BLaER1 (cell line): Measurements from ENCODE around the gene CISTR.
"Not testable (repeated sequence)": the region's sequence is repeated elsewhere in the genome, so short reads cannot be mapped to it uniquely, and the experiment has no call there.

Source experiments
- H3K27ac ChIP-seq: shearing (Covaris generic); formaldehyde crosslinking; 2 replicates; pipeline ENCODE4 v1.8.1; 2022
- H3K27me3 ChIP-seq: shearing (Covaris generic); formaldehyde crosslinking; 2 replicates; pipeline ENCODE4 v1.8.1; 2022
- H3K36me3 ChIP-seq: shearing (Covaris generic); formaldehyde crosslinking; 2 replicates; pipeline ENCODE4 v1.8.1; 2022
- H3K4me1 ChIP-seq: shearing (Covaris generic); formaldehyde crosslinking; 2 replicates; pipeline ENCODE4 v1.8.1; 2022
- H3K4me2 ChIP-seq: shearing (Covaris generic); formaldehyde crosslinking; 2 replicates; pipeline ENCODE4 v1.8.1; 2022
- H3K4me3 ChIP-seq: shearing (Covaris generic); formaldehyde crosslinking; 2 replicates; pipeline ENCODE4 v1.8.1; 2022
- H3K9ac ChIP-seq: shearing (Covaris generic); formaldehyde crosslinking; 2 replicates; pipeline ENCODE4 v1.8.1; 2022
- H3K9me3 ChIP-seq: shearing (Covaris generic); formaldehyde crosslinking; 2 replicates; pipeline ENCODE4 v1.8.1; 2022
- H4K20me1 ChIP-seq: shearing (Covaris generic); formaldehyde crosslinking; 2 replicates; pipeline ENCODE4 v1.8.1; 2022
- Cebpa-rat ChIP-seq: shearing (Covaris generic); IDR thresholded peaks from 2 replicates; pipeline ENCODE4 v1.8.1; 2022

CISTR gene

DNA sequence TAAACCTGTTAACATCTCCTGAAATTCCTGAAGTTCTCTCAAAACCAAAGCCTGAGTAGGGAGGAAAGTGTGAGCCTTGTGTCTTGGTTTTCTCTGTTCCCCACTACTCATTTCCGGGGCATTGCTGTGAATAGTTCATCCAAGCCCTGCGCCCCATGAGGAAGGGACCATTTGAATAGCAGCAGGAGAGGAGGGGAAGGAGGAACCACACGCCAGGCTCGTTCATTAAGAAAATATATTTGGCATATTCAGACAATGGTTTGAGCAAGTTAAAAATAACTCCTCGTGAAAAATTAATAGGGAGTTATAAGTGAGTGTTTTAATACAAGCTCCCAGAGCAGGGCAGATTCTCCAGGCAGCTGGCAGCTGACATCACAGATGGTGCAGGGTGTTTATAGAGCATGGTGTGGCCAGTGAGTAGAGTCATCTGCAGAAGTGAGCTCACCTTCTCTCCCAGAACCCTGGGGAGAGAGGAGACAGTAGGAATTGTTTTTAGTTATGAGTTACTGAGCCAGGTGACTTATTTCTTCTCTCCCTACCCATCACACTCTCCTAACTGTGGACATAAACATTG is 29.5 kb upstream of the CISTR start:
- H3K4me2 ChIP-seq: no peak overlapping the region
- H3K36me3 ChIP-seq: no peaks in the 10 kb centered on the region
- no peaks in the 10 kb centered on the region for H3K4me1 ChIP-seq
- no peak overlapping the region for H3K27ac ChIP-seq
- no peaks in the 10 kb centered on the region for H3K9me3 ChIP-seq
- no peak for TF ChIP-seq Cebpa-rat
- no peak overlapping the region for H3K9ac ChIP-seq
- H3K4me3 ChIP-seq: no peak overlapping the region
- no peaks in the 10 kb centered on the region for H4K20me1 ChIP-seq
- no peaks in the 10 kb centered on the region for H3K27me3 ChIP-seq

DNA sequence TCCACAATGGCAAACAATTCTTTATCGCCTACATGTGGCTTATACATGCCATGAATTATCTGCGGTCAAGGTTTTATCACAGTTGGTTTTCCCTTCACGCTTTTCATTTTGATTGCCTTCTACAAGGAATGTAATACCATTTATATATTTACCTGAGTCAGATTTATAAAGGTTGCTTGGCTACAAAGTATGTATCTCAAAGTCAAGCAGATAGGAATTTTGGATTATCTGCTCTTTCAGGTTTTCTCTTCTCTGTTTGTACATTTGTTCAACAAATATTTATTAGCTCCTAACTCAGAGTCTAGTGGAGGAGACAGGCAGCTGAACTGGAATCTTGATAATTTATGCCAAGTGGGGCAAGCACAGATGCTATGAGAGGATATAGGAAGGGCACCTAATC is 28.5 kb upstream of the CISTR start:
- no peak overlapping the region for H3K9ac ChIP-seq
- no peak overlapping the region for H3K4me2 ChIP-seq
- H3K27me3 ChIP-seq: no peaks in the 10 kb centered on the region
- no peak overlapping the region for H3K27ac ChIP-seq
- H4K20me1 ChIP-seq: no peaks in the 10 kb centered on the region
- H3K4me1 ChIP-seq: no peaks in the 10 kb centered on the region
- no peaks in the 10 kb centered on the region for H3K9me3 ChIP-seq
- H3K36me3 ChIP-seq: no peaks in the 10 kb centered on the region
- TF ChIP-seq Cebpa-rat: no peak
- no peak overlapping the region for H3K4me3 ChIP-seq

DNA sequence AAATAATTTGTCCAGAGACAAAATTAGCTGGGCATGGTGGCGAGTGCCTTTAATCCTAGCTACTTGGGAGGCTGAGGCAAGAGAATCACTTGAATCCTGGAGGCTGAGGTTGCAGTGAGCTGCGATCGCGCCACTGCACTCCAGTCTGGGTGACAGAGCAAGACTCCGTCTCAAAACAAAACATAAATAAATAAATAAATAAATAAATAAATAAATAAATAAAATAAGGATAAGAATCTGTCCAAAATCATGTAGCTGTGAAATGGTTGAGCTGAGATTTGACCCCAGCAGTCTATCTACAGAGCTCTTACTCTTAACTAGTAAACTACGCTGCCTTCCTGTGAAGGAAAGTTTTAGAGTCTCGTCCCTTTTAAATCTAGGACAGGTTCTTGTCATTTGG is 27.9 kb upstream of the CISTR start:
- H3K27me3 ChIP-seq, H3K9me3 ChIP-seq, H3K9ac ChIP-seq, H4K20me1 ChIP-seq, H3K4me2 ChIP-seq, H3K36me3 ChIP-seq, H3K4me1 ChIP-seq, H3K4me3 ChIP-seq, H3K27ac ChIP-seq: not testable (repeated sequence)

DNA sequence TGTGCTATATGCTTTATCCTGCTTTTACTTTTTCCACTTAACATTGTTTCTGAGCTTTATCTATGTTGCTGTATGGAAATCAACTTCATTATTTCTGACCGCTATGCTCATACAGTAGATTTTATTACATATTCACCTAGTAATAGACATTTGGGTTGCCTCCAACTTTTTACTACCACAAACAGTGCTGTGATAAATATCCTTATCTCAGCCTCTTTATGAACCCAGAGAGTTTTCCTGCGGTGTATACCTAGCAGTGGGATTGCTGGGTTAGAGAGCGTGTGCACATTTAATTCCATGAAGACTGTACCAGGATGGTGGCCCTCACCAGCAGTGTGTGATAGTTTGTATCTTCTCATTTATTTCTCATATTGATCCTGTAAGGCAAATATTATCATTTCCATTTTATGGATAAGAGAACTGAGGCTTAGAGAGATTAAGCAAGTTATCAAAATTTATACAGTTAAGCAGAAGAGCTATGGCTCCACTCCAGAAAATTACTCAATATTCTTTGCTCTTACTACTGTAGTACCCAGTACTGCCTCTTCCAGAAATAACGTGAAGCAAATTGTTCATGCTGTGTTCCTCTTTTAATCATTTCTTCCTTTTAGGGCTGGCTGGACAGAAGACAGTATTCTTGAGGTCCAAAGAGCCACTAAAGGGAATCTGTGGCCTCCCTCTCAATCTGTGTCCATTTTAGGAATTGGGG is 26.3 kb upstream of the CISTR start:
- Histone ChIP-seq H3K9ac (no peak overlapping the region), H3K9me3 (no peaks in the 10 kb centered on the region), H3K4me3 (no peak overlapping the region), H4K20me1 (no peaks in the 10 kb centered on the region), H3K27ac (no peak overlapping the region), H3K4me1 (no peaks in the 10 kb centered on the region), H3K4me2 (no peak overlapping the region), H3K27me3 (no peaks in the 10 kb centered on the region), H3K36me3 (no peaks in the 10 kb centered on the region)
- TF ChIP-seq Cebpa-rat: no peak

DNA sequence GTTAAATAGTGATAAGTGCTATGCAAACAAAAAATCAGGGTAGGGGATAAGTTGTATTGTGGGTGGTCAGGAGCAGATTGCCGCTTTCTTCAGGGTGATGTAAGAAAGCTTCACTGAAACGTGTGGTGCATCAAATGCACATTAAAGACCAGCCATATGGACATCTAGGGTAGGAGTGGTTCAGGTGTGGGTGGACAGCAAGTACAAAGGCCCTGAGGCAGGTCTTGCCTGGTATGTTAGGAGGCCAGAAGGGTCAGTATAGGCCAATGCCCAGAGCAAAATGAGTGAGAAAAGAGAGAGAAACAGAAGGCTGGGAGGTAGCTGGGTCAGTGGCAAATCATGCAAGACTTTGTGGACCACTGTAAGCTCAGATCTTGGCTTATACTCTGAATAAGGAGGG is 25.6 kb upstream of the CISTR start:
- Histone ChIP-seq H3K4me1 (no peaks in the 10 kb centered on the region), H3K27me3 (no peaks in the 10 kb centered on the region), H3K9ac (no peak overlapping the region), H3K27ac (no peak overlapping the region), H3K36me3 (no peaks in the 10 kb centered on the region), H3K4me2 (no peak overlapping the region), H4K20me1 (no peaks in the 10 kb centered on the region), H3K9me3 (no peaks in the 10 kb centered on the region), H3K4me3 (no peak overlapping the region)
- no peak for TF ChIP-seq Cebpa-rat

DNA sequence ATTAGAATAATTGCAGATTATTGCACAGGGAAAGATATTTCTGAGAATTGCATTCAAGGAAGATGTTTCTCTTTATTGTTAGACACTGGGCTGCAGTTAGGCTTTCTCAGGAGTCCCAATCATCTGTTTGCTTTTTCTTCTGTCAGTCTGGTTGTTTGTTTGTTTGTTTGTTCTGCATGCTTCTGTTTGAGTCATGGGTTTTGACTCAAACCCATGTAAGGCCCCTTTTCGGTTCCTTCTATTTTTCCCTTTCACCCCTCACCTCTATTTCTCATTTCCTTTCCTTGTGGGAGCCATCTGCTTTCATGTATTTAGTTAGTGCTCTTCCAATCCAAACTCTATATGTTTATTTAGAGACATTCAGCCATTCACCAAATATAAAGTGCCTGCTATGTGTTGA is 25.1 kb upstream of the CISTR start:
- no peaks in the 10 kb centered on the region for H3K27me3 ChIP-seq
- no peak overlapping the region for H3K9ac ChIP-seq
- no peak overlapping the region for H3K4me2 ChIP-seq
- no peaks in the 10 kb centered on the region for H3K36me3 ChIP-seq
- no peaks in the 10 kb centered on the region for H3K4me1 ChIP-seq
- no peaks in the 10 kb centered on the region for H4K20me1 ChIP-seq
- H3K4me3 ChIP-seq: no peak overlapping the region
- no peak overlapping the region for H3K27ac ChIP-seq
- no peak for TF ChIP-seq Cebpa-rat
- H3K9me3 ChIP-seq: no peaks in the 10 kb centered on the region

DNA sequence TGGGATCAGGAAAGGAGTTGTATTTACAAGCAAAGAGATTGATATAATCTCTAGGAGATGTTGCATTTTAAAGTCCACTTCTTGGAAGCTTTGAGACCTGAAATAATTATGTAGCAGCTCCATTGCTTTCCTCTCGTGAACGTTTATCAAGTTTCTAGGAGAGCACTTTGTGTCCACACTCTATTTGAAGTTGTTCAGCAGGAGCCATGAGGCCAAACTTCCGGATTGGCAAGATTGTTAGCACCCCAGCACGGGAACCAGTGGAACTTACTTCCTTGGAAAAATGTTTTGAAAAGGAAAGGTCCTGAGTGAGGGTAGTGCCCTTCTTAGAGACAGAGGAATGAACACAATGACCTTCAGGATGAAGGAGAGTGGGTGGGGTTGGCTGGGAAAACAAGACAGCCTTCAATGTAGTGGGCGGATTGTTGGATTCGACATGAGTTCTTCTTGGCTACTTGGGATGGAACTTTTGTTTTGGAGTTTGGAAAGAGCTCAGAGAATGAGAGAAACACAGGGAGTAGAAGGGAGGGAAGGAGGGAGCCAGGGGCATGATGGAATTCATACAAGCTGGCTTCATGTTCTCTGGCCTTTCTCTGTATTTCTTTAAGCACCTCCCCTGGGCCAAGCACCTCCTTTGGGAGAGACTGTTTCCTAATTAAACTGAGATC is 23.8 kb upstream of the CISTR start:
- Histone ChIP-seq H3K4me1 (no peaks in the 10 kb centered on the region), H3K4me2 (no peak overlapping the region), H3K36me3 (no peaks in the 10 kb centered on the region), H4K20me1 (no peaks in the 10 kb centered on the region), H3K9ac (no peak overlapping the region), H3K27ac (no peak overlapping the region), H3K9me3 (no peaks in the 10 kb centered on the region), H3K27me3 (no peaks in the 10 kb centered on the region), H3K4me3 (no peak overlapping the region)
- TF ChIP-seq Cebpa-rat: no peak

DNA sequence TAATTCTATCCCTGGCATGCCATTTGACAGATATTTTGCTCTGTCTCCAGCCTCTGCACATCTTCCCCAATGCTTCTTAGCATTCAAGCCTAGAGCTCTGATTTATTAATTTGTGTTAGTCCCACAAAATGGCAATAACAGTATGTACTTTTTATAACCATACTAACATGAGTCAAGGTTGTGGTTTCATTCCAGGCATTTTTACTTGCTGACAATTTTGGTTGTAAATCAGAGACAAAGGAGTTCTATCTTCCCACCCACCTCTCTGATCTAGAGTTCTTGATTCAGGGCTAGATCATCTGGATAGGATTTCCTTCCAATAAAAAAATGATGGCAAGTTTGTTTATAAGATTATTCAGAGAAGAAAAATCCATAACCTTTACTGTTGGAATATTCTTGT is 18.5 kb upstream of the CISTR start:
- no peak for TF ChIP-seq Cebpa-rat
- Histone ChIP-seq H3K9ac (no peak overlapping the region), H3K4me3 (no peak overlapping the region), H3K9me3 (no peaks in the 10 kb centered on the region), H3K36me3 (no peaks in the 10 kb centered on the region), H3K4me2 (no peak overlapping the region), H4K20me1 (no peaks in the 10 kb centered on the region), H3K4me1 (no peaks in the 10 kb centered on the region), H3K27me3 (no peaks in the 10 kb centered on the region), H3K27ac (no peak overlapping the region)

DNA sequence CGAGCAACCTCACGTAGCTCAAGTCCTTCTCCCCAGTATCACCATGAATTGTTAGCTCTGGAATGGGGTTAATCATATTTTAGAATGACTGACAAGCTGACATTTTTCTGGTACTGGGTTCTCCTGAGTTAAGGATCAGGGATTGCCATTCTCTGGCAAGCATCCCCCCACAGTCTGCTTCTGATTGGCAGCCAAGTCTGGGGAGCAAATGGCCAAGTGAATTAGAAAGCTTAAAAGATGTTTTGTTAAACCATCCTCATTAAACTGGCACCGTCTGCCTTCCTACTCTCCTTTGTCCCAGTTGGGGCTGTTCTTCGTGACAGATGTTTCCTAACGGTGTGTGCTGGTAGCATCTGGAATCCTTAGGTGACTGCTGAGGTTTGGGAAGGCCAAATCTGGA is 17.2 kb upstream of the CISTR start:
- H3K4me2 ChIP-seq: no peak overlapping the region
- no peaks in the 10 kb centered on the region for H3K4me1 ChIP-seq
- no peak overlapping the region for H3K27ac ChIP-seq
- no peak for TF ChIP-seq Cebpa-rat
- H3K9ac ChIP-seq: no peak overlapping the region
- no peaks in the 10 kb centered on the region for H3K9me3 ChIP-seq
- no peaks in the 10 kb centered on the region for H4K20me1 ChIP-seq
- no peaks in the 10 kb centered on the region for H3K36me3 ChIP-seq
- no peak overlapping the region for H3K4me3 ChIP-seq
- H3K27me3 ChIP-seq: no peaks in the 10 kb centered on the region

DNA sequence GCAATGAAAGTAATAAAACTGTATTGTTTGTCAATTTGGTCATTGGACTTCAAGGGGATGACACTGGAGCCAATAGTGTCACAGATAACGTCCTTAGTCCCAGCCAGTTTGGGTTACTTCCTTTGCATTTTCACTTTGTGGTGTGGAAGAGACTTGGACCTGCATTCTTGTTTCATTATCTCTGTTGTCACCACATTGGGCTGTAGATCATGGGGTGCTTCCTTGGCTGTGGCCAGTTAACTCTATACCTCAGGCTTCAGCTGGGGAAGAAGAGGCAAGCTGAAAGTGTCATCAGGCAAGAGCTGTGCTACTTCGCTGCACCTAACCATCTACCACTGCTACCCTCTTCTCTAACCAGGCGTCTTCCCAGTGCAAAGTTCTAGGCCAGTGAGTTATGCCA is 15.1 kb upstream of the CISTR start:
- Histone ChIP-seq H3K9me3 (no peaks in the 10 kb centered on the region), H3K27me3 (no peaks in the 10 kb centered on the region), H3K9ac (no peak overlapping the region), H3K4me1 (no peaks in the 10 kb centered on the region), H3K27ac (no peak overlapping the region), H3K4me3 (no peak overlapping the region), H4K20me1 (no peaks in the 10 kb centered on the region), H3K36me3 (no peaks in the 10 kb centered on the region), H3K4me2 (no peak overlapping the region)
- TF ChIP-seq Cebpa-rat: no peak
